Natural killer cell (primary cell): ENCODE measurements around the gene SERPINA12. TPM values are rescaled to one million over a fixed set of nuclear protein-coding genes. Genes with fewer than 3 reads are reported as not detected.
"Not testable (repeated sequence)": the region's sequence is repeated elsewhere in the genome, so short reads cannot be mapped to it uniquely, and the experiment has no call there.

Experiments used
- ATAC-seq, 3 donors: fragments of 150-1000 bp in 2 of 3; fragments of 200-7000 bp in 1 of 3; cut with Tn5 transposase; 1 replicate in 1 of 3; 2 replicates in 2 of 3; pipeline ENCODE4 v1.10.0; 2021; ENCODE audit warnings: mild to moderate bottlenecking in 2 of 3, moderate library complexity in 2 of 3
- DNase-seq, 2 donors: peaks; one replicate each; pipeline versions ENCODE4 v3.0.0 to v3.0.0-alpha.2; 2013 to 2021; ENCODE audit warnings: mixed read lengths in 1 of 2
- H3K27ac ChIP-seq: one replicate; pipeline ENCODE4 v1.5.1; 2013; ENCODE audit warnings: mild to moderate bottlenecking, low read length
- H3K27me3 ChIP-seq: one replicate; pipeline ENCODE4 v1.6.1; 2013; ENCODE audit warnings: low read length; ENCODE audit not compliant: control insufficient read depth, insufficient read depth
- H3K36me3 ChIP-seq: one replicate; pipeline ENCODE4 v1.6.1; 2013; ENCODE audit warnings: low read length; ENCODE audit not compliant: control insufficient read depth, insufficient read depth
- H3K4me1 ChIP-seq: one replicate; pipeline ENCODE4 v1.6.1; 2013; ENCODE audit warnings: low read length; ENCODE audit not compliant: control insufficient read depth, insufficient read depth
- H3K4me3 ChIP-seq: one replicate; pipeline ENCODE4 v1.5.1; 2013; ENCODE audit warnings: low read length
- H3K9me3 ChIP-seq: one replicate; pipeline ENCODE4 v1.6.1; 2013; ENCODE audit warnings: low read length; ENCODE audit not compliant: control insufficient read depth, insufficient read depth
- H3K27ac Mint-ChIP-seq, 2 donors: one replicate each; pipeline ENCODE4 v1.8.0; 2022; ENCODE audit warnings: mild to moderate bottlenecking in 2 of 2, mixed read lengths in 2 of 2, moderate library complexity in 1 of 2
- H3K27me3 Mint-ChIP-seq, 2 donors: one replicate each; pipeline ENCODE4 v1.8.0; 2022; ENCODE audit warnings: low read depth in 2 of 2, mixed read lengths in 2 of 2
- H3K36me3 Mint-ChIP-seq: one replicate; pipeline ENCODE4 v1.8.0; 2022; ENCODE audit warnings: mixed read lengths
- H3K4me1 Mint-ChIP-seq, 2 donors: one replicate each; pipeline ENCODE4 v1.8.0; 2022; ENCODE audit warnings: mixed read lengths in 2 of 2
- H3K4me3 Mint-ChIP-seq: one replicate; pipeline ENCODE4 v1.8.0; 2022; ENCODE audit warnings: mild to moderate bottlenecking, moderate library complexity, mixed read lengths
- H3K9me3 Mint-ChIP-seq, 2 donors: one replicate each; pipeline ENCODE4 v1.8.0; 2022; ENCODE audit warnings: mixed read lengths in 2 of 2
- CTCF ChIP-seq: fragments of 200-600 bp; IDR thresholded peaks from one replicate; pipeline ENCODE4 v1.8.0; 2022; ENCODE audit warnings: antibody characterized with exemption
- WGBS: methylation state at CpG from one replicate; pipeline ENCODE4 v1.1.7; 2013; ENCODE audit warnings: missing lambda C conversion rate; ENCODE audit not compliant: insufficient coverage; 5-methylcytosine and 5-hydroxymethylcytosine counted together
- intact Hi-C: fragments of 100-400 bp; cut with micrococcal nuclease; formaldehyde crosslinking; loops from one replicate; pipeline ENCODE4 v1.14.2; 2022
- total RNA-seq, 4 donors: library from RNA; stranded (reverse); fragments of 120-200 nt in 1 of 4; gene quantifications; one replicate each; pipeline versions ENCODE4 v1.2.3 to v1.2.4, GENCODE V29; 2013 to 2022

The SERPINA12 gene
- total RNA-seq, 3 donors from 2014 or later (not counting 1 experiment from before 2014, with no cell fraction given) = not detected

- no peaks in the 10 kb centered on the region for H3K4me1 ChIP-seq
- no peak for TF ChIP-seq CTCF
- Mint-ChIP-seq H3K27ac (no peak overlapping the region), H3K4me3 (no peak overlapping the region), H3K4me1 (no peaks in the 10 kb centered on the region), H3K9me3 (peaks cover 12 to 13% of the 10 kb centered on the region in 2 donors), H3K36me3 (no peaks in the 10 kb centered on the region), H3K27me3 (peaks cover 0 to 3% of the 10 kb centered on the region in 2 donors)
- no peak for DNase-seq
- no peak overlapping the region for H3K27ac ChIP-seq
- H3K4me3 ChIP-seq = no peak overlapping the region
- WGBS = 96% methylated on average over 6 of the region's 6 CpGs
- H3K27me3 ChIP-seq = no peaks in the 10 kb centered on the region
- ATAC-seq = no peak
- no peaks in the 10 kb centered on the region for H3K9me3 ChIP-seq
- no peaks in the 10 kb centered on the region for H3K36me3 ChIP-seq
- intact Hi-C loops = no loop called here
These were observed 6.6 kb upstream of the SERPINA12 start for GRCh38 chr14:94515856-94516255.

GRCh38 chr14:94515426-94515825, 6.2 kb upstream of the SERPINA12 start:
- ATAC-seq (no peak), DNase-seq (no peak)
- peaks cover 12 to 13% of the 10 kb centered on the region in 2 donors for H3K9me3 Mint-ChIP-seq
- no peak overlapping the region for H3K27ac Mint-ChIP-seq
- no peak for TF ChIP-seq CTCF
- 87% methylated on average over 9 of the region's 9 CpGs for WGBS
- H3K27me3 Mint-ChIP-seq = peaks cover 0 to 3% of the 10 kb centered on the region in 2 donors
- Histone ChIP-seq H3K36me3 (no peaks in the 10 kb centered on the region), H3K27ac (no peak overlapping the region), H3K4me1 (no peaks in the 10 kb centered on the region), H3K4me3 (no peak overlapping the region), H3K27me3 (no peaks in the 10 kb centered on the region), H3K9me3 (no peaks in the 10 kb centered on the region)
- no peaks in the 10 kb centered on the region for H3K36me3 Mint-ChIP-seq
- H3K4me3 Mint-ChIP-seq = no peak overlapping the region
- intact Hi-C loops = no loop called here
- no peaks in the 10 kb centered on the region for H3K4me1 Mint-ChIP-seq

- intact Hi-C loops = no loop called here
- no peaks in the 10 kb centered on the region for H3K27me3 ChIP-seq
- H3K27ac ChIP-seq = no peak overlapping the region
- no peaks in the 10 kb centered on the region for H3K4me1 ChIP-seq
- Mint-ChIP-seq H3K4me1 (no peaks in the 10 kb centered on the region), H3K27ac (no peak overlapping the region), H3K36me3 (no peaks in the 10 kb centered on the region), H3K9me3 (peaks cover 6 to 7% of the 10 kb centered on the region in 2 donors), H3K4me3 (no peak overlapping the region), H3K27me3 (no peaks in the 10 kb centered on the region)
- ATAC-seq = no peak
- H3K36me3 ChIP-seq = no peaks in the 10 kb centered on the region
- TF ChIP-seq CTCF = no peak
- no peak for DNase-seq
- H3K4me3 ChIP-seq = no peak overlapping the region
- WGBS = 69% methylated on average over 7 of the region's 7 CpGs
- no peaks in the 10 kb centered on the region for H3K9me3 ChIP-seq
These were observed 5.1 kb upstream of the SERPINA12 start for GRCh38 chr14:94514351-94514750.

GRCh38 chr14:94510481-94510880, 1.2 kb upstream of the SERPINA12 start:
- ATAC-seq, H3K9me3 Mint-ChIP-seq, DNase-seq, H3K36me3 Mint-ChIP-seq, H3K9me3 ChIP-seq, H3K27me3 ChIP-seq, intact Hi-C loops, H3K36me3 ChIP-seq, H3K27ac ChIP-seq, H3K4me3 Mint-ChIP-seq, H3K4me1 Mint-ChIP-seq, H3K27ac Mint-ChIP-seq, H3K4me3 ChIP-seq, H3K4me1 ChIP-seq: not testable (repeated sequence)
- H3K27me3 Mint-ChIP-seq = peaks cover 3 to 11% of the 10 kb centered on the region in 2 donors
- WGBS = 71% methylated on average over 1 of the region's 2 CpGs
